GM18498 (cell line): ENCODE measurements around the gene PAX2.

Experiments
- ATAC-seq: cut with Tn5 transposase; IDR thresholded peaks from one replicate; pipeline ENCODE4 v1.9.1; 2021; ENCODE audit warnings: mild to moderate bottlenecking, moderate library complexity; ENCODE audit not compliant: unreplicated experiment

PAX2 gene

GRCh38 chr10:100831742-100832141 is 86.4 kb downstream of the PAX2 start:
- no peak for ATAC-seq

GRCh38 chr10:100835810-100836209 is 90.4 kb downstream of the PAX2 start:
- no peak for ATAC-seq

GRCh38 chr10:100836891-100837290 is 91.5 kb downstream of the PAX2 start:
- ATAC-seq: no peak

GRCh38 chr10:100837300-100837699 is 91.9 kb downstream of the PAX2 start:
- no peak for ATAC-seq

GRCh38 chr10:100838986-100839385 is 93.6 kb downstream of the PAX2 start:
- ATAC-seq: no peak

- ATAC-seq: no peak
These were observed 96.1 kb downstream of the PAX2 start for GRCh38 chr10:100841528-100841927.

- no peak for ATAC-seq
These were observed 102.1 kb downstream of the PAX2 start for GRCh38 chr10:100847440-100847839.

GRCh38 chr10:100848770-100849169 is 103.4 kb downstream of the PAX2 start:
- ATAC-seq: no peak

GRCh38 chr10:100858261-100858660 is 112.9 kb downstream of the PAX2 start:
- no peak for ATAC-seq

GRCh38 chr10:100858747-100859483 is 113.5 kb downstream of the PAX2 start:
- no peak for ATAC-seq

GRCh38 chr10:100859484-100859763 is 114.0 kb downstream of the PAX2 start:
- no peak for ATAC-seq

- ATAC-seq: no peak
These were observed 118.1 kb downstream of the PAX2 start for GRCh38 chr10:100863433-100863832.

- no peak for ATAC-seq
These were observed 118.9 kb downstream of the PAX2 start for GRCh38 chr10:100864036-100864885.

- ATAC-seq: no peak
These were observed 119.6 kb downstream of the PAX2 start for GRCh38 chr10:100864978-100865377.

GRCh38 chr10:100866010-100866409 is 120.6 kb downstream of the PAX2 start:
- ATAC-seq: no peak

GRCh38 chr10:100866575-100867098 is 121.3 kb downstream of the PAX2 start:
- ATAC-seq: no peak

GRCh38 chr10:100867261-100867963 is 122.0 kb downstream of the PAX2 start:
- ATAC-seq: no peak

- ATAC-seq: no peak
These were observed 123.0 kb downstream of the PAX2 start for GRCh38 chr10:100868382-100868781.

GRCh38 chr10:100869399-100869798 is 124.0 kb downstream of the PAX2 start:
- ATAC-seq: no peak

- ATAC-seq: no peak
These were observed 126.8 kb downstream of the PAX2 start for GRCh38 chr10:100872034-100872791.
